SK-N-SH treated with all-trans-retinoic acid at 6 μM for 48 hours (cell line): ENCODE results near the gene PHF21B.

ENCODE experiments used
- ARNTL ChIP-seq: fragments of 450-650 bp; formaldehyde crosslinking; IDR thresholded peaks from 2 replicates; pipeline ENCODE4 v1.5.0; 2020; ENCODE audit warnings: low read depth, mild to moderate bottlenecking, moderate library complexity, borderline replicate concordance
- BACH2 ChIP-seq: fragments of 250-450 bp; sonication (Bioruptor Pico); IDR thresholded peaks from 2 replicates; pipeline ENCODE4 v1.9.0; 2021; ENCODE audit warnings: mild to moderate bottlenecking, borderline replicate concordance
- CSDC2 ChIP-seq: fragments of 250-450 bp; sonication (Bioruptor Pico); IDR thresholded peaks from 2 replicates; pipeline ENCODE4 v1.5.0; 2020; ENCODE audit warnings: mild to moderate bottlenecking, moderate library complexity
- GLIS3 ChIP-seq: fragments of 250-450 bp; sonication (Bioruptor Pico); IDR thresholded peaks from 2 replicates; pipeline ENCODE4 v1.5.0; 2020; ENCODE audit warnings: mild to moderate bottlenecking, moderate library complexity
- PPARA ChIP-seq: fragments of 250-450 bp; sonication (Bioruptor Pico); IDR thresholded peaks from 2 replicates; pipeline ENCODE4 v1.5.0; 2020; ENCODE audit warnings: mild to moderate bottlenecking, borderline replicate concordance
- SNAI2 ChIP-seq: fragments of 250-450 bp; sonication (Bioruptor Pico); IDR thresholded peaks from 2 replicates; pipeline ENCODE4 v1.5.0; 2020; ENCODE audit warnings: mild to moderate bottlenecking, moderate library complexity
- TOX ChIP-seq: fragments of 250-450 bp; sonication (Bioruptor Pico); IDR thresholded peaks from 2 replicates; pipeline ENCODE4 v1.8.0; 2021; ENCODE audit warnings: mild to moderate bottlenecking, moderate library complexity, borderline replicate concordance
- ZNF8 ChIP-seq: fragments of 450-650 bp; formaldehyde crosslinking; IDR thresholded peaks from 2 replicates; pipeline ENCODE4 v1.5.0; 2020; ENCODE audit warnings: mild to moderate bottlenecking, moderate library complexity
- TF ChIP-seq, protein P1 (sequence below): fragments of 250-450 bp; sonication (Bioruptor Pico); IDR thresholded peaks from 2 replicates; pipeline ENCODE4 v1.5.1; 2020; ENCODE audit warnings: low read depth, mild to moderate bottlenecking, moderate library complexity
- TF ChIP-seq, protein P2 (sequence below): fragments of 250-450 bp; sonication (Bioruptor Pico); IDR thresholded peaks from 2 replicates; pipeline ENCODE4 v1.5.0; 2020; ENCODE audit warnings: mild to moderate bottlenecking, moderate library complexity
- TF ChIP-seq, protein P3 (sequence below): fragments of 250-450 bp; sonication (Bioruptor Pico); IDR thresholded peaks from 2 replicates; pipeline ENCODE4 v1.8.0; 2020; ENCODE audit warnings: mild to moderate bottlenecking, moderate library complexity, borderline replicate concordance
- TF ChIP-seq, protein P4 (sequence below): fragments of 250-450 bp; sonication (Bioruptor Pico); IDR thresholded peaks from 2 replicates; pipeline ENCODE4 v1.5.1; 2021; ENCODE audit warnings: mild to moderate bottlenecking, moderate library complexity

DNA sequence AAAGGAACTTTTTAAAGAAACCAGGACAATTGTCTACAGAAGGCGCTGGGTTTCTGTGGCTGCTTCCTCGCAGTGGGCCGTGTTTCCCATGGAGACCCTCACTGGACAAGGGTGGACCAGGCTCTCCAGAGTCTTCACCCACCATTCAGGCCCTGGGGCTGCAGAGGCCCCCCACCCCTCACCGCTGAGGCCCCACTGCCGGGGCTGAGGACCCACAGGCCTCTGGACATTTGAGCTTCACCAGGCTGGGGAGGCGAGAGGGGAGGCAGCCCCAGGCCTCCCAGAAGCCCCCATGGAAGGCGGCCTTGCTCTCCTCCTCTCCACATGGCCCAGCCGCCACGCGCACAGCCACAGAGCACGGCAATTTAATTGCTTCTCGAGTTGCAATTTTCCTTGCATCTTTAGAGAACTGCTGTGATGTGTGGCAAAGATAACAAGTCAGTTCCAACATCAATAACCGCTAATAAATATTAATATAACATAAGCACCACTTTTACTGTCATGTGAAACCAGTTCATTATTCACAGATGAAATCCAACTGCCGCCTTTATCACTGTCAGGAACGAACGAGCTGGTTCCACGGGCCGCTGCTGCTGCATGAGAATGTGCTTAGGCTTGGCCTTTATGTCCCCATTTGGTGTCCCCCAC lies 81.0 kb downstream of the PHF21B start:
- TF ChIP-seq ARNTL (CRISPR knock-in tag) (no peak), PPARA (CRISPR knock-in tag) (no peak), ZNF8 (CRISPR knock-in tag) (no peak), BACH2 (no peak), SNAI2 (no peak), CSDC2 (CRISPR knock-in tag) (no peak), TOX (CRISPR knock-in tag) (no peak), GLIS3 (CRISPR knock-in tag) (no peak)
- TF ChIP-seq, protein P1, sequence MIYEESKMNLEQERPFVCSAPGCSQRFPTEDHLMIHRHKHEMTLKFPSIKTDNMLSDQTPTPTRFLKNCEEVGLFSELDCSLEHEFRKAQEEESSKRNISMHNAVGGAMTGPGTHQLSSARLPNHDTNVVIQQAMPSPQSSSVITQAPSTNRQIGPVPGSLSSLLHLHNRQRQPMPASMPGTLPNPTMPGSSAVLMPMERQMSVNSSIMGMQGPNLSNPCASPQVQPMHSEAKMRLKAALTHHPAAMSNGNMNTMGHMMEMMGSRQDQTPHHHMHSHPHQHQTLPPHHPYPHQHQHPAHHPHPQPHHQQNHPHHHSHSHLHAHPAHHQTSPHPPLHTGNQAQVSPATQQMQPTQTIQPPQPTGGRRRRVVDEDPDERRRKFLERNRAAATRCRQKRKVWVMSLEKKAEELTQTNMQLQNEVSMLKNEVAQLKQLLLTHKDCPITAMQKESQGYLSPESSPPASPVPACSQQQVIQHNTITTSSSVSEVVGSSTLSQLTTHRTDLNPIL (CRISPR knock-in tag): no peak
- TF ChIP-seq, protein P2, sequence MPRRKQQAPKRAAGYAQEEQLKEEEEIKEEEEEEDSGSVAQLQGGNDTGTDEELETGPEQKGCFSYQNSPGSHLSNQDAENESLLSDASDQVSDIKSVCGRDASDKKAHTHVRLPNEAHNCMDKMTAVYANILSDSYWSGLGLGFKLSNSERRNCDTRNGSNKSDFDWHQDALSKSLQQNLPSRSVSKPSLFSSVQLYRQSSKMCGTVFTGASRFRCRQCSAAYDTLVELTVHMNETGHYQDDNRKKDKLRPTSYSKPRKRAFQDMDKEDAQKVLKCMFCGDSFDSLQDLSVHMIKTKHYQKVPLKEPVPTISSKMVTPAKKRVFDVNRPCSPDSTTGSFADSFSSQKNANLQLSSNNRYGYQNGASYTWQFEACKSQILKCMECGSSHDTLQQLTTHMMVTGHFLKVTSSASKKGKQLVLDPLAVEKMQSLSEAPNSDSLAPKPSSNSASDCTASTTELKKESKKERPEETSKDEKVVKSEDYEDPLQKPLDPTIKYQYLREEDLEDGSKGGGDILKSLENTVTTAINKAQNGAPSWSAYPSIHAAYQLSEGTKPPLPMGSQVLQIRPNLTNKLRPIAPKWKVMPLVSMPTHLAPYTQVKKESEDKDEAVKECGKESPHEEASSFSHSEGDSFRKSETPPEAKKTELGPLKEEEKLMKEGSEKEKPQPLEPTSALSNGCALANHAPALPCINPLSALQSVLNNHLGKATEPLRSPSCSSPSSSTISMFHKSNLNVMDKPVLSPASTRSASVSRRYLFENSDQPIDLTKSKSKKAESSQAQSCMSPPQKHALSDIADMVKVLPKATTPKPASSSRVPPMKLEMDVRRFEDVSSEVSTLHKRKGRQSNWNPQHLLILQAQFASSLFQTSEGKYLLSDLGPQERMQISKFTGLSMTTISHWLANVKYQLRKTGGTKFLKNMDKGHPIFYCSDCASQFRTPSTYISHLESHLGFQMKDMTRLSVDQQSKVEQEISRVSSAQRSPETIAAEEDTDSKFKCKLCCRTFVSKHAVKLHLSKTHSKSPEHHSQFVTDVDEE (CRISPR knock-in tag): no peak
- TF ChIP-seq, protein P3, sequence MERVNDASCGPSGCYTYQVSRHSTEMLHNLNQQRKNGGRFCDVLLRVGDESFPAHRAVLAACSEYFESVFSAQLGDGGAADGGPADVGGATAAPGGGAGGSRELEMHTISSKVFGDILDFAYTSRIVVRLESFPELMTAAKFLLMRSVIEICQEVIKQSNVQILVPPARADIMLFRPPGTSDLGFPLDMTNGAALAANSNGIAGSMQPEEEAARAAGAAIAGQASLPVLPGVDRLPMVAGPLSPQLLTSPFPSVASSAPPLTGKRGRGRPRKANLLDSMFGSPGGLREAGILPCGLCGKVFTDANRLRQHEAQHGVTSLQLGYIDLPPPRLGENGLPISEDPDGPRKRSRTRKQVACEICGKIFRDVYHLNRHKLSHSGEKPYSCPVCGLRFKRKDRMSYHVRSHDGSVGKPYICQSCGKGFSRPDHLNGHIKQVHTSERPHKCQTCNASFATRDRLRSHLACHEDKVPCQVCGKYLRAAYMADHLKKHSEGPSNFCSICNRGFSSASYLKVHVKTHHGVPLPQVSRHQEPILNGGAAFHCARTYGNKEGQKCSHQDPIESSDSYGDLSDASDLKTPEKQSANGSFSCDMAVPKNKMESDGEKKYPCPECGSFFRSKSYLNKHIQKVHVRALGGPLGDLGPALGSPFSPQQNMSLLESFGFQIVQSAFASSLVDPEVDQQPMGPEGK: no peak
- TF ChIP-seq, protein P4, sequence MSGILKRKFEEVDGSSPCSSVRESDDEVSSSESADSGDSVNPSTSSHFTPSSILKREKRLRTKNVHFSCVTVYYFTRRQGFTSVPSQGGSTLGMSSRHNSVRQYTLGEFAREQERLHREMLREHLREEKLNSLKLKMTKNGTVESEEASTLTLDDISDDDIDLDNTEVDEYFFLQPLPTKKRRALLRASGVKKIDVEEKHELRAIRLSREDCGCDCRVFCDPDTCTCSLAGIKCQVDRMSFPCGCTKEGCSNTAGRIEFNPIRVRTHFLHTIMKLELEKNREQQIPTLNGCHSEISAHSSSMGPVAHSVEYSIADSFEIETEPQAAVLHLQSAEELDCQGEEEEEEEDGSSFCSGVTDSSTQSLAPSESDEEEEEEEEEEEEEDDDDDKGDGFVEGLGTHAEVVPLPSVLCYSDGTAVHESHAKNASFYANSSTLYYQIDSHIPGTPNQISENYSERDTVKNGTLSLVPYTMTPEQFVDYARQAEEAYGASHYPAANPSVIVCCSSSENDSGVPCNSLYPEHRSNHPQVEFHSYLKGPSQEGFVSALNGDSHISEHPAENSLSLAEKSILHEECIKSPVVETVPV: no peak
